PFSK-1 (cell line): ENCODE results near the gene OR1F1.

Source experiments
- POLR2AphosphoS5 ChIP-seq: IDR thresholded peaks from 2 replicates; pipeline ENCODE4 v1.6.1; 2012; ENCODE audit warnings: low read depth, mild to moderate bottlenecking, control low read depth, low read length, moderate library complexity
- REST ChIP-seq, 2 experiments: IDR thresholded peaks; 2 replicates each; pipeline versions ENCODE4 v1.6.1 to v1.8.0; 2011 to 2012; ENCODE audit warnings: low read depth in 2 of 2, low read length in 2 of 2, control low read depth in 1 of 2, inconsistent platforms in 1 of 2, mild to moderate bottlenecking in 1 of 2, moderate library complexity in 1 of 2; ENCODE audit not compliant: insufficient read depth in 1 of 2

GRCh38 chr16:3158510-3159314, 29.3 kb upstream of the OR1F1 start:
- no peak for TF ChIP-seq REST (IDR thresholded peaks at IDR 0.05; ENCODE audit: insufficient read depth in 1 of 2, low read depth in 2 of 2, low read length in 2 of 2)
- no peak for TF ChIP-seq POLR2AphosphoS5
